Fibroblast of pulmonary artery (primary cell): ENCODE data around the gene EGLN2.
A peak's percentile ranks its signal among the peaks of the same experiment; 100 is the strongest.

Experiments used
- DNase-seq: peaks from one replicate; pipeline ENCODE4 v3.0.0-alpha.2; 2010; ENCODE audit warnings: low read depth
- H3K4me3 ChIP-seq: replicated peaks from 2 replicates; pipeline ENCODE4 v1.5.1; 2011; ENCODE audit warnings: low read depth, mild to moderate bottlenecking, control low read depth, low read length, moderate library complexity
- CTCF ChIP-seq: IDR thresholded peaks from 2 replicates; pipeline ENCODE4 v1.5.1; 2011; ENCODE audit warnings: mild to moderate bottlenecking, control low read depth, low read length, inconsistent platforms; ENCODE audit errors: missing control alignments

EGLN2 gene

GRCh38 chr19:40800339-40800996 is 1.5 kb downstream of the EGLN2 start:
- H3K4me3 ChIP-seq: peak overlapping the region; percentile 86
- TF ChIP-seq CTCF: no peak
- no peak for DNase-seq

GRCh38 chr19:40800997-40801377 is 2.0 kb downstream of the EGLN2 start:
- TF ChIP-seq CTCF: no peak
- DNase-seq: no peak
- peak overlapping the region; percentile 86 for H3K4me3 ChIP-seq

- peak overlapping the region; percentile 86 for H3K4me3 ChIP-seq
- TF ChIP-seq CTCF: no peak
- DNase-seq: no peak
Measured at GRCh38 chr19:40801426-40802299, 2.7 kb downstream of the EGLN2 start.

GRCh38 chr19:40802300-40803169 is 3.5 kb downstream of the EGLN2 start:
- H3K4me3 ChIP-seq: peak overlapping the region; percentile 53
- TF ChIP-seq CTCF: no peak
- peak; percentile 35 for DNase-seq

- no peak for DNase-seq
- H3K4me3 ChIP-seq: peak overlapping the region; percentile 53
- TF ChIP-seq CTCF: no peak
Measured at GRCh38 chr19:40803170-40803856, 4.3 kb downstream of the EGLN2 start.
